Caco-2 (cell line): ENCODE measurements around the gene PDLIM4. TPM values are rescaled to one million over a fixed set of nuclear protein-coding genes. Genes with fewer than 3 reads are reported as not detected.

Experiments
- BruUV-seq: library from RNA; stranded (reverse); fragments of 400-500 nt; replicated peaks from 2 replicates; lab custom pipeline; 2021; lab: Mats Ljungman, UMichigan
- CTCF ChIA-PET: fragments of 300-600 bp; sonication (Branson Sonifier 250); formaldehyde crosslinking; loops from one replicate; lab custom pipeline; 2022; ENCODE audit warnings: antibody characterized with exemption; lab: Charles Lee
- POLR2A ChIA-PET: fragments of 300-600 bp; sonication (Branson Sonifier 250); formaldehyde crosslinking; loops from one replicate; lab custom pipeline; 2022; ENCODE audit warnings: antibody characterized with exemption; lab: Charles Lee
- DNase-seq, 2 experiments: peaks; one replicate each; pipeline versions ENCODE4 v3.0.0 to v3.0.0-alpha.2; 2020 to 2022
- H3K27me3 ChIP-seq: replicated peaks from 2 replicates; pipeline ENCODE4 v1.6.0; 2011; ENCODE audit warnings: low read length; ENCODE audit not compliant: control insufficient read depth, insufficient read depth
- H3K36me3 ChIP-seq: 2 replicates; pipeline ENCODE4 v1.5.1; 2011; ENCODE audit warnings: low read length; ENCODE audit not compliant: control insufficient read depth, insufficient read depth
- H3K4me1 ChIP-seq: fragments of 250-450 bp; sonication (Bioruptor Pico); 2 replicates; pipeline ENCODE4 v1.5.1; 2020; ENCODE audit warnings: mild to moderate bottlenecking
- H3K4me3 ChIP-seq: 2 replicates; pipeline ENCODE4 v1.5.1; 2011; ENCODE audit warnings: low read depth, mild to moderate bottlenecking, control low read depth, low read length
- H3K9me3 ChIP-seq: fragments of 250-450 bp; sonication (Bioruptor Pico); 2 replicates; pipeline ENCODE4 v1.5.1; 2020; ENCODE audit warnings: mild to moderate bottlenecking, moderate library complexity
- H3K27ac Mint-ChIP-seq: one replicate; pipeline ENCODE4 v1.8.0; 2022; ENCODE audit warnings: mixed read lengths; ENCODE audit not compliant: unreplicated experiment
- H3K27me3 Mint-ChIP-seq: one replicate; pipeline ENCODE4 v1.8.0; 2022; ENCODE audit warnings: mixed read lengths; ENCODE audit not compliant: insufficient read depth, unreplicated experiment
- H3K36me3 Mint-ChIP-seq: one replicate; pipeline ENCODE4 v1.8.0; 2022; ENCODE audit warnings: mild to moderate bottlenecking, mixed read lengths; ENCODE audit not compliant: insufficient read depth, unreplicated experiment
- H3K4me1 Mint-ChIP-seq: one replicate; pipeline ENCODE4 v1.8.0; 2022; ENCODE audit warnings: low read depth, mixed read lengths; ENCODE audit not compliant: unreplicated experiment
- H3K4me3 Mint-ChIP-seq: one replicate; pipeline ENCODE4 v1.8.0; 2022; ENCODE audit warnings: mild to moderate bottlenecking, moderate library complexity, mixed read lengths; ENCODE audit not compliant: unreplicated experiment
- H3K9me3 Mint-ChIP-seq: one replicate; pipeline ENCODE4 v1.8.0; 2022; ENCODE audit warnings: mixed read lengths; ENCODE audit not compliant: unreplicated experiment
- intact Hi-C: fragments of 100-400 bp; cut with micrococcal nuclease; formaldehyde crosslinking; loops from one replicate; pipeline ENCODE4 v1.10.0; 2022; ENCODE audit not compliant: unreplicated experiment
- total RNA-seq: library from RNA; stranded (reverse); gene quantifications from 2 replicates; pipeline ENCODE4 v1.2.3, GENCODE V29; 2022
- TF ChIP-seq, protein P1 (sequence below), 2 experiments: fragments of 200-600 bp in 1 of 2; IDR thresholded peaks; 1 replicate in 1 of 2; 2 replicates in 1 of 2; pipeline versions ENCODE4 v1.5.1 to v1.8.0; 2011 to 2022; ENCODE audit warnings: antibody characterized with exemption in 1 of 2, control low read depth in 1 of 2, inconsistent platforms in 1 of 2, low read depth in 1 of 2, low read length in 1 of 2, mild to moderate bottlenecking in 1 of 2, moderate library complexity in 1 of 2; ENCODE audit not compliant: insufficient read depth in 1 of 2, severe bottlenecking in 1 of 2, unreplicated experiment in 1 of 2

PDLIM4 gene
- total RNA-seq, 1 experiment from 2014 or later, result not detected

DNA sequence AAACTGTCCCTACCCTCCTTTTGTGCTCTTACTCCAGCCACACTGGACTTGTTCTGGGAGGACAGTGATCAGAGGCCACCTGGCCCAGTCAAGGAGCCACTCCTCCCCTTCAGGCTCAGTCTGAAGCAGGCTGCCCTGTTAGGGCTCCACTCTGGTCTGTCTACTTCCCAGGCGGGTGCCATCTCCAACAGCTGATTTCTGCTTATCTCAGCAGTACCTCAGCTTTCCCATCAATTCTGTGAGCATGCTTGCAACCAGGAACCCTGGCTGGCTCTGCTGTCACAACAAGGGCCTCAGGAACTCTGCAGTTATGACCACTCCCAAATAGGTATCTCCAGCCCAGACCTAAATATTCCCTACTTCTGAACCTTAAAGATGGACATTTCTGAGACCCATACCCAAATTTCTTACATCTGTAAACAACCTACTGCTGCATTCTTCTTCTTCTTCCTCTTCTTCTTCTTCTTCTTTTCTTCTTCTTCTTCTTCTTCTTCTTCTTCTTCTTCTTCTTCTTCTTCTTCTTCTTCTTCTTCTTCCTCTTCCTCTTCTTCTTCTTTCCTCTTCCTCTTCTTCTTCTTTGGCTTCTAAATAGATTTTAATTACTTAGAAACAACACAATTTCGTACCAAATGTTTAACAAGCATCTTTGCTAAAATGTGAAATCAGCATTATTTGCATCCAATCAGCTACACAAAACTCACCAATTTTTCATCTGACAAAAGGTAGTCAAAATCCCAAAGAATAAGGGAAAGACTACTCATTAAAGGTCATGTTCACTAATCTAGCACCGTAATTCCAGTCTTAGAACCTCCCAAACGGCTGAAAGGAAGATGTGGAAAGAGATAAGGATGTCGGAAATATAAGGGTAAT lies 23.1 kb downstream of the PDLIM4 start:
- CTCF ChIA-PET, result interaction anchor here (1.7 kb wide), 1 partner anchor 13 kb away, joined by 7 read pairs; the partner anchor contains the start of gene SLC22A4
- intact Hi-C loops, result no loop called here

DNA sequence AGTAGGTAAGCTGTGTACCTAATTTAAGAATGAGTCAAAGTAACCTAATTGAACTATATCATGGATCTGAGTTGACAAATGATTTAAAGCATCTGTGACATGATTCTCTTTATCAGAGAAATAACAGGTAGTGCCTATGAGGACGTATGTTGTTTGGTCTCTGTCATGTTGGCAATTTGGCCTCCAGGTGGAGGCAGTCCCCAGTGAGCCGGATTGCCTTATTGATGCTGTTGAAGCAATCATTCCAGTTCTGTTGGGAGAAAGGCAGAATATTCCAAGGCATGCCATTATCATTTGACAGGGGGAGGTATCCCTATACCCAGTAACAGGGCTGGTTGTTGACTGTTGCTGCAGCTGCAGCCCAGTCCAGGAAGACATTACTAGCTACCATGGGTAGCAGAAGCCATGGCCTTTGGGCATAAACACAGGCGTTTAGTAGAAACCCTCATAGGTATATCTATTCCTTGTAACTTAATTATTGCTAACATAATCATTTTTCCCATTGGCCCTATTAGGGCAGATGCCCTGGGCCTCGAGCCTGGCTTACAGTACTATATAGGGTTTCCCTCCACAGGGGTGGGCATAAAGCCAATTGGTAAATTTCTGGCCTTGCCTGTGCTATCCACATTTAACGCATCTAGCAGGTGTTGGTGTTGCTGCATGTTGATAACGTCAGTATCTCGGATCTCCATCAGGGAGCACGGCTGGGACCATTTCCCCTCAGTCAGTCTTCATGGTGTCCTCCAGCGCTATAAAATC lies 24.5 kb downstream of the PDLIM4 start:
- Histone ChIP-seq H3K4me3 (no peak overlapping the region), H3K4me1 (peaks cover 27% of the 10 kb centered on the region), H3K9me3 (no peaks in the 10 kb centered on the region), H3K27me3 (no peaks in the 10 kb centered on the region), H3K36me3 (no peaks in the 10 kb centered on the region)
- H3K27me3 Mint-ChIP-seq, result no peaks in the 10 kb centered on the region
- H3K27ac Mint-ChIP-seq, result no peak overlapping the region
- TF ChIP-seq, protein P1, sequence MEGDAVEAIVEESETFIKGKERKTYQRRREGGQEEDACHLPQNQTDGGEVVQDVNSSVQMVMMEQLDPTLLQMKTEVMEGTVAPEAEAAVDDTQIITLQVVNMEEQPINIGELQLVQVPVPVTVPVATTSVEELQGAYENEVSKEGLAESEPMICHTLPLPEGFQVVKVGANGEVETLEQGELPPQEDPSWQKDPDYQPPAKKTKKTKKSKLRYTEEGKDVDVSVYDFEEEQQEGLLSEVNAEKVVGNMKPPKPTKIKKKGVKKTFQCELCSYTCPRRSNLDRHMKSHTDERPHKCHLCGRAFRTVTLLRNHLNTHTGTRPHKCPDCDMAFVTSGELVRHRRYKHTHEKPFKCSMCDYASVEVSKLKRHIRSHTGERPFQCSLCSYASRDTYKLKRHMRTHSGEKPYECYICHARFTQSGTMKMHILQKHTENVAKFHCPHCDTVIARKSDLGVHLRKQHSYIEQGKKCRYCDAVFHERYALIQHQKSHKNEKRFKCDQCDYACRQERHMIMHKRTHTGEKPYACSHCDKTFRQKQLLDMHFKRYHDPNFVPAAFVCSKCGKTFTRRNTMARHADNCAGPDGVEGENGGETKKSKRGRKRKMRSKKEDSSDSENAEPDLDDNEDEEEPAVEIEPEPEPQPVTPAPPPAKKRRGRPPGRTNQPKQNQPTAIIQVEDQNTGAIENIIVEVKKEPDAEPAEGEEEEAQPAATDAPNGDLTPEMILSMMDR (IDR thresholded peaks at IDR 0.05; ENCODE audit: insufficient read depth in 1 of 2, low read depth in 1 of 2, low read length in 1 of 2, severe bottlenecking in 1 of 2, unreplicated experiment in 1 of 2), result no peak
- H3K9me3 Mint-ChIP-seq, result peaks cover 9% of the 10 kb centered on the region
- H3K36me3 Mint-ChIP-seq, result no peaks in the 10 kb centered on the region
- intact Hi-C loops, result loop anchor here (2.0 kb wide), 1 partner anchor 43 kb away; no protein-coding TSS in a partner anchor
- ChIA-PET CTCF (interaction anchor here (1.0 kb wide), 1 partner anchor 44 kb away, joined by 3 read pairs; no protein-coding TSS in a partner anchor), POLR2A (interaction anchor here (0.8 kb wide), 1 partner anchor 9 kb away, joined by 3 read pairs; no protein-coding TSS in a partner anchor)
- peaks cover 28% of the 10 kb centered on the region for H3K4me1 Mint-ChIP-seq
- no peak overlapping the region for H3K4me3 Mint-ChIP-seq
- DNase-seq, result no peak
- no TSS peak for BruUV-seq

More for the DNA sequence above, 23.1 kb downstream of the PDLIM4 start:
- H3K36me3 ChIP-seq, result no peaks in the 10 kb centered on the region
- POLR2A ChIA-PET, result interaction anchor here (0.8 to 3.1 kb wide), 2 partner anchors 10 to 13 kb away, joined by 3 to 36 read pairs; partner anchors contain the start of gene SLC22A4
- no peak overlapping the region for H3K4me3 ChIP-seq
- Mint-ChIP-seq H3K9me3 (peaks cover 9% of the 10 kb centered on the region), H3K27ac (peak overlapping the region; percentile 79), H3K36me3 (no peaks in the 10 kb centered on the region), H3K27me3 (no peaks in the 10 kb centered on the region), H3K4me1 (peaks cover 35% of the 10 kb centered on the region), H3K4me3 (no peak overlapping the region)
- TF ChIP-seq, protein P1 (IDR thresholded peaks at IDR 0.05; ENCODE audit: insufficient read depth in 1 of 2, low read depth in 1 of 2, low read length in 1 of 2, severe bottlenecking in 1 of 2, unreplicated experiment in 1 of 2), result no peak
- peaks cover 34% of the 10 kb centered on the region for H3K4me1 ChIP-seq
- no peaks in the 10 kb centered on the region for H3K27me3 ChIP-seq
- H3K9me3 ChIP-seq, result no peaks in the 10 kb centered on the region
- DNase-seq, result no peak
- BruUV-seq, result no TSS peak
